ENCODE data around the gene ARHGEF40. TPM values are rescaled to one million over a fixed set of nuclear protein-coding genes. Genes with fewer than 3 reads are reported as not detected.

ARHGEF40 gene
- total RNA-seq, 1 donor from 2014 or later = 1.4 TPM

- Mint-ChIP-seq H3K36me3 (ENCODE audit: low read depth) (no peaks in the 10 kb centered on the region), H3K9me3 (no peaks in the 10 kb centered on the region), H3K27me3 (peaks cover 3% of the 10 kb centered on the region), H3K4me3 (no peak overlapping the region), H3K4me1 (no peaks in the 10 kb centered on the region), H3K27ac (no peak overlapping the region)
- POLR2A ChIA-PET = no interaction called here
- DNase-seq (no peak), ATAC-seq (ENCODE audit: low read depth) (no peak)
- CTCF ChIA-PET = no interaction called here
- intact Hi-C loops (cut with micrococcal nuclease) = no loop called here
- TF ChIP-seq CTCF (IDR thresholded peaks at IDR 0.05) = no peak
Measured at GRCh38 chr14:21055432-21056117, 14.5 kb upstream of the ARHGEF40 start.

GRCh38 chr14:21056520-21057163, 13.5 kb upstream of the ARHGEF40 start:
- ATAC-seq (ENCODE audit: low read depth) (no peak), DNase-seq (no peak)
- peaks cover 10% of the 10 kb centered on the region for H3K27me3 Mint-ChIP-seq
- H3K4me1 Mint-ChIP-seq = no peaks in the 10 kb centered on the region
- CTCF ChIA-PET = interaction anchor here (1.4 kb wide), 1 partner anchor 12 kb away, joined by 4 read pairs; no protein-coding TSS in a partner anchor
- no peak for TF ChIP-seq CTCF (IDR thresholded peaks at IDR 0.05)
- H3K9me3 Mint-ChIP-seq = no peaks in the 10 kb centered on the region
- H3K36me3 Mint-ChIP-seq (ENCODE audit: low read depth) = no peaks in the 10 kb centered on the region
- intact Hi-C loops (cut with micrococcal nuclease) = no loop called here
- no peak overlapping the region for H3K4me3 Mint-ChIP-seq
- H3K27ac Mint-ChIP-seq = no peak overlapping the region
- POLR2A ChIA-PET = no interaction called here

- CTCF ChIA-PET = no interaction called here
- Mint-ChIP-seq H3K9me3 (no peaks in the 10 kb centered on the region), H3K4me3 (no peak within 1 kb of the TSS), H3K4me1 (no peaks in the 10 kb centered on the region), H3K27ac (no peak within 1 kb of the TSS), H3K27me3 (peaks cover 17% of the 10 kb centered on the region), H3K36me3 (ENCODE audit: low read depth) (no peaks in the 10 kb centered on the region)
- intact Hi-C loops (cut with micrococcal nuclease) = no loop called here
- DNase-seq (no peak), ATAC-seq (ENCODE audit: low read depth) (no peak)
- POLR2A ChIA-PET = no interaction called here
- no peak for TF ChIP-seq CTCF (IDR thresholded peaks at IDR 0.05)
Measured at GRCh38 chr14:21057803-21058675, 12.1 kb upstream of the ARHGEF40 start, which contains the start of gene RNASE8. Gene RNASE8 (plus strand): TSS chr14:21057822. CDS start chr14:21057893, 71 bp downstream.

- DNase-seq (no peak), ATAC-seq (ENCODE audit: low read depth) (no peak)
- POLR2A ChIA-PET = no interaction called here
- Mint-ChIP-seq H3K36me3 (ENCODE audit: low read depth) (no peaks in the 10 kb centered on the region), H3K9me3 (no peaks in the 10 kb centered on the region), H3K4me1 (no peaks in the 10 kb centered on the region), H3K27ac (no peak overlapping the region), H3K4me3 (no peak overlapping the region), H3K27me3 (peaks cover 23% of the 10 kb centered on the region)
- TF ChIP-seq CTCF (IDR thresholded peaks at IDR 0.05) = no peak
- intact Hi-C loops (cut with micrococcal nuclease) = no loop called here
- CTCF ChIA-PET = no interaction called here
Measured at GRCh38 chr14:21058903-21059302, 11.2 kb upstream of the ARHGEF40 start.
